GM18526 (cell line): ENCODE data around the gene TRPM7.

ENCODE experiments used
- POLR2A ChIP-seq: IDR thresholded peaks from 3 replicates; pipeline ENCODE4 v1.6.1; 2011; ENCODE audit not compliant: insufficient read length; ENCODE audit errors: extremely low read depth

The TRPM7 gene

GRCh38 chr15:50685191-50685975 is 1.2 kb downstream of the TRPM7 start:
- TF ChIP-seq POLR2A = no peak

DNA sequence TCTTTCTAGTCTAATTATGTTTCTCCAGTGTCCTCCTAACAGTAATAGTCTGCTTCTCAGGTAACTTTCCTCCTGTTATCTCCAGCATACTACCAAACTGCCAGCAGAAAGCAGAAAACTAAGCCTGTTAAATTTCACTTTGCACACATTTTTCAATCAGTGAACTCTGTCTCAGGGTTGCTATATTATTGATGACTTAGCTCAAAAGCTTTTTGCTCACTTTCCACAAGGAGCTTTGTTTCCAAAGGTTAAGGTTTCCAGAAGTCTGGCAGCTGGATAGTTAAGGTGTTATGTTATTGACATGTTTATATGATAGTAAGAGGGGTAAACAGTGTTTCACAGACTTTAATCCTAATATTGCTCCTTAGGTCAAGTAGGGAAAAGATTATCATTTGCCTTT is 5.1 kb downstream of the TRPM7 start:
- TF ChIP-seq POLR2A = no peak

GRCh38 chr15:50676799-50677483 is 9.7 kb downstream of the TRPM7 start:
- no peak for TF ChIP-seq POLR2A

GRCh38 chr15:50675535-50676144 is 11.0 kb downstream of the TRPM7 start:
- no peak for TF ChIP-seq POLR2A

- no peak for TF ChIP-seq POLR2A
These were observed 16.5 kb downstream of the TRPM7 start for GRCh38 chr15:50670115-50670514.

DNA sequence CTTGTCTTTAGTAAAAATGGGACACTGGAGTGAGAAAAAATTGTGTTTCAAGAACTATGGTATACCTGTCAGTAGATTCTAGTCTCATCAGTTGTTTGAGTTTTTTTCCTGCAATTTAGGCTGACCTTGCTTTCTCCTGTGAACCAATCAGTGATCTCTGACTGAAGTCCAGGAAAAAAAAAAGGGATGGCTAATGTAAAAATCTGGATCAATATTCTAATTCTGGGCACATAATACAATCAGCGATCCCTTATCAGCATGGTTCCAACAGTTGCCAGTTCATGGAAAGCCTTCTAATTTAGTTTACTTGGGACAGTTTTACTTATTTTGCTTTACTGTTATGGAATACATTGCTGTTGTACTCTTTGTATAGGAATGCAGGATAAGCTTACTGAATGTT is 17.0 kb downstream of the TRPM7 start:
- TF ChIP-seq POLR2A = no peak

DNA sequence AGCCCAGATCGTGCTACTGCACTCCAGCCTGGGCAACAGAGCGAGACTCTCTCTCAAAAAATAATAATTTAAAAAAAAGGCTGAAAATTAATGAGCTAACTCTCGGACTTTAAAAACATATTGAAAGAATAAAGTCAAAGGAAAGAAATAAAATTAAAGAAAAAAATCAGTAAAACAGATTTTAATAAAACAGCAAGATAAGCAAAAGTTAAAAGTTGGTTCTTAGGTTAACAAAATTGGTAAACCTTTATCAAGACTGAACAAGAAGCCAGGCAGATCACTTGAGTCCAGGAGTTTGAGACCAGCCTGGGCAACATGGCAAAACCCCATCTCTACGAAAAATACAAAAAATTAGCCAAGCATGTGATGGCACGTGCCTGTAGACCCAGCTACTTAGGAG is 20.7 kb downstream of the TRPM7 start:
- TF ChIP-seq POLR2A = no peak

GRCh38 chr15:50655555-50655954 is 31.0 kb downstream of the TRPM7 start:
- no peak for TF ChIP-seq POLR2A

GRCh38 chr15:50653156-50653743 is 33.3 kb downstream of the TRPM7 start:
- no peak for TF ChIP-seq POLR2A

DNA sequence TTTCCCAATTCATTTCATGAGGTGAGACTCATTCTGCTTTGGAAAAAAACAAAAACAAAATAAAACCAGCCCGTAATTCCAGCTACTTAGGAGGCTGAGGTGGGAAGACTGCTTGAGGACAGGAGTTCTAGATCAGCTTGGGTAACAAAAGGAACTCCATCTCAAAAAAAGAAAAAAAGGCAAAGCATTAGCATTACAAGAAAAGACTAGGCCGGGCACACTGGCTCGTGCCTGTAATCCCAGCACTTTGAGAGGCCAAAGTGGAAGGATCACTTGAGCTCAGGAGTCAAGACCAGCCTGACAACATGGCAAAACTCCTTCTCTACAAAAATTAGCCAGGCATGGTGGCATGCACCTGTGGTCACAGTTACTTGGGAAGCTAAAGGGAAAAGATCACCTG is 33.9 kb downstream of the TRPM7 start:
- no peak for TF ChIP-seq POLR2A

DNA sequence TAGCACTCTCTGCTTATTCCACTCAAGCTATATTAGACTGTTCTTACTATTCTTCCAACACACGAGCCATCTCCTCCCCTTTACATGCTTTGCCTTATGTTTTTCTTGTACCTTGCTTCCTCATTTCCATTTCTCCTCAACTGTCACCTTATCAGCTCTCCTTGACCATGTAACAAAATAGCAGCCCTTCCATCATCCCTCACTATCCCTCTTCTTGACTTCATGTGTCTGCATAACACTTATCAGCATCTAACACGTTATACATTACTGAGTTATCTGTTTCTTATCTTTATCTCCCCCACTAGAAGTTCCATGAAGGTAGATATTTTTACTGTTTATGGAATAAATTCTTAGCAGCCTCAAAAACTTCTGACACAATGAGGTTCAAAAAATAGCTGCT is 45.3 kb downstream of the TRPM7 start:
- TF ChIP-seq POLR2A = no peak

- TF ChIP-seq POLR2A = no peak
These were observed 50.5 kb downstream of the TRPM7 start for GRCh38 chr15:50636146-50636545.

GRCh38 chr15:50633653-50634052 is 52.9 kb downstream of the TRPM7 start:
- TF ChIP-seq POLR2A = no peak

- TF ChIP-seq POLR2A = no peak
These were observed 58.2 kb downstream of the TRPM7 start for GRCh38 chr15:50628421-50628820.

- TF ChIP-seq POLR2A = no peak
These were observed 59.1 kb downstream of the TRPM7 start for GRCh38 chr15:50627351-50628055.
